ENCODE data around the gene CFAP46.

The CFAP46 gene

DNA sequence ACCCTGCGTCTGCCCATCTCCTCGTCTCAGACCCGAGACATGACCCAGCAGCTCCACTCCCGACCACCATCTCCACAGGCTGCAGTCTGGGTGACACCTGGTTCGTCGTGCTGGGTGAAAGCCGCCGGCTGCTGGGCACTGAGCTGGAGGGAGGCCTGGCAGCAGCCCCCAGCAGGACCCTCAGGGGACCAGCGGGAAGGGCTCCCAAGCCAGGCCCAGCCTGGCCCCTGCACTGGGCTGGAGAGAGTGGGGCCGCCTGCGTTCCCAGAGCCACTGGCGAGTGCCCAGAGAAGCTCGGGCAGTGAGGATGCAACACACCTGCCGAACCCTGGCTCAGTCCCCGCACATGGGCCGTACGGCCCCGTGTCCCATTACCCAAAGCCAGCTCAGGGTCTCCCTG lies 21.3 kb downstream of the CFAP46 start:
- no peak overlapping the region for H3K4me3 ChIP-seq (ENCODE audit: low read depth, low read length)
- TF ChIP-seq, protein P1, sequence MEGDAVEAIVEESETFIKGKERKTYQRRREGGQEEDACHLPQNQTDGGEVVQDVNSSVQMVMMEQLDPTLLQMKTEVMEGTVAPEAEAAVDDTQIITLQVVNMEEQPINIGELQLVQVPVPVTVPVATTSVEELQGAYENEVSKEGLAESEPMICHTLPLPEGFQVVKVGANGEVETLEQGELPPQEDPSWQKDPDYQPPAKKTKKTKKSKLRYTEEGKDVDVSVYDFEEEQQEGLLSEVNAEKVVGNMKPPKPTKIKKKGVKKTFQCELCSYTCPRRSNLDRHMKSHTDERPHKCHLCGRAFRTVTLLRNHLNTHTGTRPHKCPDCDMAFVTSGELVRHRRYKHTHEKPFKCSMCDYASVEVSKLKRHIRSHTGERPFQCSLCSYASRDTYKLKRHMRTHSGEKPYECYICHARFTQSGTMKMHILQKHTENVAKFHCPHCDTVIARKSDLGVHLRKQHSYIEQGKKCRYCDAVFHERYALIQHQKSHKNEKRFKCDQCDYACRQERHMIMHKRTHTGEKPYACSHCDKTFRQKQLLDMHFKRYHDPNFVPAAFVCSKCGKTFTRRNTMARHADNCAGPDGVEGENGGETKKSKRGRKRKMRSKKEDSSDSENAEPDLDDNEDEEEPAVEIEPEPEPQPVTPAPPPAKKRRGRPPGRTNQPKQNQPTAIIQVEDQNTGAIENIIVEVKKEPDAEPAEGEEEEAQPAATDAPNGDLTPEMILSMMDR (IDR thresholded peaks at IDR 0.05; ENCODE audit: control insufficient read depth, extremely low read depth, insufficient read depth) = no peak
- DNase-seq (ENCODE audit: low read depth) = no peak

DNA sequence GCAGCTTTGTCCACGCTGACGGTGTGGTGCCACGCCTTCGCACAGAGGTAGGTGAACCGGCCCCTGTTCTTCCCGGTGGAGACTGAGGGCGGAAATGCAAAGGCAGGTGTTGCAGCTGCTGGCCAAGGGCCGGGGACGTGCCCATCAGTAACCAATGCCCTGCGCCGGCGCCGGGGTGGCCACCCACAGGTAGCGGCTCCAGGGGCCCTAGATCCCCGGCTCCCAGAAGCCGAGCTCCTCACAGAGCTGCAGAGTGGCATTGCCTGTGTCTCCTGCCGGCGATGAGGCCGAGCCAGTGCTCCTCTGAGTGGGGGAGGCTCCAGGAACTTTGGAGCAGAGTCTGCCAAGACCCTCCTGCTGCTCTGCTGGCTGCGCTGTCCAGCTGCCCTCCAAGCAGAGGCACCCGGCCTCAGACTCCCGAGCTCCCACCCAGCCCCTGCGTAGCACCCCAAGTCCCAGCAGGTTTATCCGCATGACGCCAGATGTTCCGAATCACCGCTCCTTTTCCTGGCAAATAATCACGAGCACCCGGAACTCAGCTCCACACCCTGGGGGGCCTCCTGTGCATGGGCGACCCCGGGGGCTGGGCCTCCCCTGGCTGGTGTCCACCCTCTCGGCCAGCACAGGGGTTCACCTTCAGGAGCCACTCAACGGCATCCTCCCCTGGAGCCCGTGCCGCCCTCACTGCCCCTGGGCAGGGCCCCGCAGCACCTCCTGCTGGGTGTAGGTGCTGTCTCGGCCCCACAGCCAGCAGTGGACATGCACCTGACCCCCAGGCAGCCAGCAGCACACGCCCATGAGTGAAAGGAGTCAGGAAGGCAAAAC lies 22.1 kb downstream of the CFAP46 start:
- DNase-seq (ENCODE audit: low read depth) = no peak
- no peak overlapping the region for H3K4me3 ChIP-seq (ENCODE audit: low read depth, low read length)

DNA sequence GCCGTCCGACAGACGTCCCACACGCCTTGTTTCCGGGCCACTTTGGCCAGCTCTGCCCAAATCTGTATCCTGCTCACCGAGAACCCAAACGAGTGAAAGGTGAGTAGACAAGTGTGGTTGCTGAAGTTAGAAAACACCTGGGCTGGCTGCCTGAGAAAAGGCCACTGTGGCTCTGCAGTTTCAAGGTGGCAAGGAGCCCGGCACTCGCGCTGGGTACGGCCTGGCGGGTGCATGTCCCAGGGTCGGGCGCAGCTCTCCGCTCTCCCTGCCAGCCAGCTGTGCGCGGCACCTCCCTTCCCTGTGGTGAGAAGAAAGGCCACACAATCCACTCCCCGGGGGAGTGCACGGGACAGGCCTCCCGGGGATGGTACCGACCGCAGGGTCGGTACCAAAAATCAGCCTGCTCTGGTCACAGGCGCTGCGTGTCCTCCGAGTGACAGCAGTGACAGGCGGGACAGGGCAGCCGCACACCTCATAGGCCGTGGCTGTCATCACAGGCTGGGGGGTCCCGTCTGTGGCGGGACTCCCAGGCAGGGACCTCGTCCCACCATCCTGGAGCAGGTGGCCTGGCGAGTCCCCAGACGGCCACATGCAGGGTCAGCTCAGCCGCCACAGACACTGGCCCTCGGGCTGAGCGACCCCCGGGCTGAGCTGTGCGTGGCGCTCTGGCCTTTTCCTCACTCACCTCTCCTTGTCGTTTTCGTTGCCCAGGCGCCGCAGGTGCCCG lies 22.8 kb downstream of the CFAP46 start:
- H3K4me3 ChIP-seq (ENCODE audit: low read depth, low read length) = no peak overlapping the region
- TF ChIP-seq, protein P1 (IDR thresholded peaks at IDR 0.05; ENCODE audit: control insufficient read depth, extremely low read depth, insufficient read depth) = no peak
- DNase-seq (ENCODE audit: low read depth) = no peak

More for the DNA sequence above, 22.1 kb downstream of the CFAP46 start:
- TF ChIP-seq, protein P1 (IDR thresholded peaks at IDR 0.05; ENCODE audit: control insufficient read depth, extremely low read depth, insufficient read depth) = no peak

DNA sequence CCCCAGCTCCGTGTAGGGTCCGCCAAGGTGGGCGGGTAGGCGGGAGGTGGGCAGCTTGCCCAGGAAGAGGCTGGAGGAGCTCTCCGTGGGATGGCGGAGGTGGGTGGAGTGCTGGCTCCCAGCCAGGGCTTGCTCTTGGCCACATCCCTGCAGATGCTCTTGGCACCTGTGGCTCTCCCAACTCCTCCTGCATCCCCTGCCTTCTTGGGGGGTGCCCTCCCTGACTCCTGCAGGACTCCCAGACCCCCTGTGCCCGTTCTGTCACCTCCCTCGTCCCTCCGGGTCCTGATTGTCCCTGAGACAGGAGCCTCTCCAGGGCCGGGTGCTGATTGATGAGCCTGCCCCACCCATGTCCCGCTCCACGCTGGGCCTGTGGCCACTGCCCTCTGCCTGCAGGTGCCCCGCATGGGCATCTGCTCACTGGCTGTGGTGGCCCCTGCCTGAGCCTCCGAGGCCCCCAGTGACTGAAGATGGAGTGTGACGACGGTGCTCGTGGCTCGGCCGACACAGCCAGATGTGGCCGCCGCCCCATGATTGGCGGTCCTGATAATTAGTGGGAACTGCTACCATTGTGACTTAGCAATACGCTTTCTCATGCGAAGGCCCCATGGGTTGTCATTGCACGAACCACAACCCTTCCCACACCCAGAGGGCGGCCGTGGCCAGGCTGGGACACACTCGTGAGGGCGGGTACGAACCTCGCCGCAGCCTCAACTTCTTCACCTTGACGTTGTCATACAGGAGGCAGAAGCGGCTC lies 23.6 kb downstream of the CFAP46 start:
- no peak for DNase-seq (ENCODE audit: low read depth)
- TF ChIP-seq, protein P1 (IDR thresholded peaks at IDR 0.05; ENCODE audit: control insufficient read depth, extremely low read depth, insufficient read depth) = no peak
- H3K4me3 ChIP-seq (ENCODE audit: low read depth, low read length) = no peak overlapping the region

DNA sequence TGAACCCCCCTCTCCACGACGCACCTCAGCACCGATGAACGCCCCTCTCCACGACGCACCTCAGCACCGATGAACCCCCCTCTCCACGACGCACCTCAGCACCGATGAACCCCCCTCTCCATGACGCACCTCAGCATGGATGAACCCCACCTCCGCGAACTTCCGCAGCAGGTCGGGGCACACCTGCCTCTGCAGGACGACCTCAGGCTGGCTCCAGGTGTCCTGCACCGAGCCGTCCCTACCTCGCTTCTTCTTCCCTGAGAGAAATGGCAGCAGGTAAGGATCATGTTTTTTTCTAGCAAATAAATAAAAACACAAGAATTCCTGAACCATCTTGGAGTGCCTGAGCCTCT lies 24.1 kb downstream of the CFAP46 start:
- no peak for DNase-seq (ENCODE audit: low read depth)
- TF ChIP-seq, protein P1 (IDR thresholded peaks at IDR 0.05; ENCODE audit: control insufficient read depth, extremely low read depth, insufficient read depth) = no peak

DNA sequence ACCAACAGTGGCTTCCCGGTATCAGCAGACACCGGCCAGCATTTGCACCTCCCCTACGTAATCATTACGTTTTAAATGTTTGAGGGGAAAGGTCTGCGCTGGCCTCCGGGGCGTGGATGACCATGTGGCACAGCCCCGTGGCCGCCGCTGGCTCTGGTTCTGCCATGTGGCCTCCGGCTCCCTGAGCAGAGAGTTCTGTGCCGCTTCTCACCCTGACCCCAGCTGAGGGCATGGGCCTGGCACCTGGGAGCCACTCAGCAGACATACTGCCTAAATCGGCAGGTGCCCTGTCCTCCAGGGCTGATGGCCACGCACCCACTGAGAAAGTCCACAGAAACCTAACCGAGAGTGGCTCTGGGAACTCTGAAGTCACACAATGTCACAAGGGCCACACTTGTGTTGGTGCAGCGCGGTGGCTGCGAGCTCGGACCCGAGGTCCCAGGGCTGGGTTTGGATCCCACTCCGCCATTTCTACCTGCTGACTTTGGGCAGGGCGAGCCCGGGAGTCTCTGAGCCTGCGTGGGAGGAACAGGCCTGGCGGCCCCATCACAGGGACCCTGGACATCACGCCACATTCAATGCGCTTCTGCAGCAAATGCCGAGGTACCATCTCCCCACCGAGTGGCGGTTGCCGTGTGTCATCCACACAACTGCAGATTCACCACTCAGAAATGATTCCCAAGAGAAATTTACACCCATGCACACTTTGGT lies 25.3 kb downstream of the CFAP46 start:
- no peak for DNase-seq (ENCODE audit: low read depth)
- TF ChIP-seq, protein P1 (IDR thresholded peaks at IDR 0.05; ENCODE audit: control insufficient read depth, extremely low read depth, insufficient read depth) = no peak
- H3K4me3 ChIP-seq (ENCODE audit: low read depth, low read length) = no peak overlapping the region

More for the DNA sequence above, 24.1 kb downstream of the CFAP46 start:
- H3K4me3 ChIP-seq (ENCODE audit: low read depth, low read length) = no peak overlapping the region

All from LNCaP clone FGC (cell line).